ENCODE measurements around the gene GNG13.

GRCh38 chr16:827513-827912 lies 27.0 kb upstream of the GNG13 start:
- TF ChIP-seq CTCF (conservative IDR thresholded peaks at IDR 0.05; ENCODE audit: low read depth in 2 of 2) (no peak), EZH2phosphoT487 (IDR thresholded peaks at IDR 0.05; ENCODE audit: unreplicated experiment) (no peak), EZH2 (IDR thresholded peaks at IDR 0.05; ENCODE audit: low read depth, unreplicated experiment) (no peak)
- TF ChIP-seq, protein P1, sequence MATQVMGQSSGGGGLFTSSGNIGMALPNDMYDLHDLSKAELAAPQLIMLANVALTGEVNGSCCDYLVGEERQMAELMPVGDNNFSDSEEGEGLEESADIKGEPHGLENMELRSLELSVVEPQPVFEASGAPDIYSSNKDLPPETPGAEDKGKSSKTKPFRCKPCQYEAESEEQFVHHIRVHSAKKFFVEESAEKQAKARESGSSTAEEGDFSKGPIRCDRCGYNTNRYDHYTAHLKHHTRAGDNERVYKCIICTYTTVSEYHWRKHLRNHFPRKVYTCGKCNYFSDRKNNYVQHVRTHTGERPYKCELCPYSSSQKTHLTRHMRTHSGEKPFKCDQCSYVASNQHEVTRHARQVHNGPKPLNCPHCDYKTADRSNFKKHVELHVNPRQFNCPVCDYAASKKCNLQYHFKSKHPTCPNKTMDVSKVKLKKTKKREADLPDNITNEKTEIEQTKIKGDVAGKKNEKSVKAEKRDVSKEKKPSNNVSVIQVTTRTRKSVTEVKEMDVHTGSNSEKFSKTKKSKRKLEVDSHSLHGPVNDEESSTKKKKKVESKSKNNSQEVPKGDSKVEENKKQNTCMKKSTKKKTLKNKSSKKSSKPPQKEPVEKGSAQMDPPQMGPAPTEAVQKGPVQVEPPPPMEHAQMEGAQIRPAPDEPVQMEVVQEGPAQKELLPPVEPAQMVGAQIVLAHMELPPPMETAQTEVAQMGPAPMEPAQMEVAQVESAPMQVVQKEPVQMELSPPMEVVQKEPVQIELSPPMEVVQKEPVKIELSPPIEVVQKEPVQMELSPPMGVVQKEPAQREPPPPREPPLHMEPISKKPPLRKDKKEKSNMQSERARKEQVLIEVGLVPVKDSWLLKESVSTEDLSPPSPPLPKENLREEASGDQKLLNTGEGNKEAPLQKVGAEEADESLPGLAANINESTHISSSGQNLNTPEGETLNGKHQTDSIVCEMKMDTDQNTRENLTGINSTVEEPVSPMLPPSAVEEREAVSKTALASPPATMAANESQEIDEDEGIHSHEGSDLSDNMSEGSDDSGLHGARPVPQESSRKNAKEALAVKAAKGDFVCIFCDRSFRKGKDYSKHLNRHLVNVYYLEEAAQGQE (IDR thresholded peaks at IDR 0.05; ENCODE audit: unreplicated experiment), result no peak
- TF ChIP-seq, protein P2, sequence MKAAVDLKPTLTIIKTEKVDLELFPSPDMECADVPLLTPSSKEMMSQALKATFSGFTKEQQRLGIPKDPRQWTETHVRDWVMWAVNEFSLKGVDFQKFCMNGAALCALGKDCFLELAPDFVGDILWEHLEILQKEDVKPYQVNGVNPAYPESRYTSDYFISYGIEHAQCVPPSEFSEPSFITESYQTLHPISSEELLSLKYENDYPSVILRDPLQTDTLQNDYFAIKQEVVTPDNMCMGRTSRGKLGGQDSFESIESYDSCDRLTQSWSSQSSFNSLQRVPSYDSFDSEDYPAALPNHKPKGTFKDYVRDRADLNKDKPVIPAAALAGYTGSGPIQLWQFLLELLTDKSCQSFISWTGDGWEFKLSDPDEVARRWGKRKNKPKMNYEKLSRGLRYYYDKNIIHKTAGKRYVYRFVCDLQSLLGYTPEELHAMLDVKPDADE (IDR thresholded peaks at IDR 0.05), result no peak
